ACHN (cell line): Measurements from ENCODE around the gene MRNIP.
"Not testable (repeated sequence)": the region's sequence is repeated elsewhere in the genome, so short reads cannot be mapped to it uniquely, and the experiment has no call there.

ENCODE experiments used
- DNase-seq: peaks from one replicate; pipeline ENCODE4 v3.0.0-alpha.2; 2015
- in situ Hi-C: cut with HindIII; loops from 2 replicates; pipeline ENCODE4 v1.10.0; 2017; ENCODE audit warnings: low sequenced_read_pairs, low pct_ligation_motif_present, low pct_unique_long_range_greater_than_20kb

Gene MRNIP

GRCh38 chr5:179800071-179800695, 58.4 kb downstream of the MRNIP start:
- in situ Hi-C loops, result no loop called here
- no peak for DNase-seq

DNA sequence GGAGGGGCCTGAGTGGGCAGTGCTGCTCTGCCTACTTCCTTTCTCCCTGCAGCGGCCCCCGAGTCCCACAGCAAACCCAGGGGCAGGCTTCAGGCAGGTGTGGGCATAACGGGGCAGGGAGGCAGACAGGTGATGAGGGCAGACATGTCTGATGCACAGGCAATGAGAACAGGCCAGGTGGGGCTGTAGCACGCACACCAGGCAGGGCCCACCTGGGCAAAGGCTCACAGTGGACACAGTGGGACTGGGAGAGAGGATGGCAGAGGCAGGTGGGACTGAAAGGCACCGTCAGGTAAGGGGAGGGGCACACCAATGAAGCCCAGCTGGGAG, 59.0 kb downstream of the MRNIP start:
- DNase-seq, result no peak
- in situ Hi-C loops, result no loop called here

DNA sequence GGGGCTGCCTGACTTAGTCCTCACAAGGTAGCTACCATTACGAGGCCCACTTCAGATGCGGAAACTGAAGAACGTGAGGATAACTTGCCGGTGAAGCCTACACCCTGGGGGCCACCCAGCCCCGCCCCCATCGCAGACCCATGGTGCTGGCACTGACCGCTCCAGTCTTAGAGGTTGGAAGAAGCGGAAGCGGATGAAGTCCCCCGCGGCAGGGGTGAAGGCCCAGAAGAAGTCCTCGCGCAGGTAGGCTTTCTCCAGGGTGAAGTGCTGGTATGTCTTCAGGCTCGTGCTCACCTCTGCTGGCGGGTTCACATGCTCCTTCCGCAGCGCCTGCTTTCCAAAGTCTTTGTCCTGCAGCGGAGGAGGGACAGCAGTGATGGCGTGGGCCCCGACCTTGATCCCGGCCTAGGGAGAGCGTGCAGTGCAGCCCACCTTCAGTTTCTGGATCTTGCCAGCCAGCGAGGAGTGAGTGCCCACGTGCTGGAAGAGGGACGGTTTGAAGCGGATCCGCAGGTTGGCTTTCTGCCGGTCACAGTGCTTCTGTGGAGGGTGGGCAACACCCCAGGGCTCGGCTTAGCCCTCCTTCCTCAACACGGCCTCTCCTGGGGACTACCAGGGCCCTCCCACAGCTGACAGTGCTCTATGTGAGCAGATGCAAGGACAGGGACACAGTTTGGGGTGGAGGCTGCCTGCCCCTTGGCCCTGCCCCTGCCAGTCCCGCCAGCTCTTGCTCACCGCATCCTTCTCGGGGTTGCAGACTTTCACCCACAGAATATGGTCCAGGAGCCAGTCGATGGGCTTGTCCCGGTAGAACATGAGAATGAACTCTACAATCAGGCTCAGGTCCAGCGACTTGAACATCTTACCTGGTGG, 59.6 kb downstream of the MRNIP start:
- DNase-seq, result no peak
- in situ Hi-C loops, result no loop called here

GRCh38 chr5:179798144-179798770, 60.4 kb downstream of the MRNIP start:
- DNase-seq, result no peak
- in situ Hi-C loops, result no loop called here

DNA sequence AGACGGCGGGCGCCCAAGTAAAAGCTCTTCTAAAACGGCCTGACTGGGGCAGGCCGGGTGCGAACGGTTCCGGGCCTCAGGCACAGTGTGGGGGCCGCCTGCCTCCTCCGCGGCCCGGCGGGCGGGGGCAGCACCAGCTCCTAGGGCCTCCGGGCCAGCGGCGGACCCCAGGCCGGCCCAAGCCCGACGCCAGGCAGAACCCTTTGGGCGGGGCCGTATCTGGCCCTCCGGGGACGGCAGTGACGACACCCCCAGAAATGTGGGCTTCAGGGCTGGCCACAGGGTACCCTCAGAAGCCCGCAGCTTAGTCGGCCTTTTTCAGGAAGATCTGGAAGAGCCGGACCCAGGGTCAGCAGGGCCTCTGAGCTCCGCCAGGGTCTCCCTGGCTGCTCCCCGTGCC, 60.9 kb downstream of the MRNIP start:
- in situ Hi-C loops, result no loop called here
- no peak for DNase-seq

DNA sequence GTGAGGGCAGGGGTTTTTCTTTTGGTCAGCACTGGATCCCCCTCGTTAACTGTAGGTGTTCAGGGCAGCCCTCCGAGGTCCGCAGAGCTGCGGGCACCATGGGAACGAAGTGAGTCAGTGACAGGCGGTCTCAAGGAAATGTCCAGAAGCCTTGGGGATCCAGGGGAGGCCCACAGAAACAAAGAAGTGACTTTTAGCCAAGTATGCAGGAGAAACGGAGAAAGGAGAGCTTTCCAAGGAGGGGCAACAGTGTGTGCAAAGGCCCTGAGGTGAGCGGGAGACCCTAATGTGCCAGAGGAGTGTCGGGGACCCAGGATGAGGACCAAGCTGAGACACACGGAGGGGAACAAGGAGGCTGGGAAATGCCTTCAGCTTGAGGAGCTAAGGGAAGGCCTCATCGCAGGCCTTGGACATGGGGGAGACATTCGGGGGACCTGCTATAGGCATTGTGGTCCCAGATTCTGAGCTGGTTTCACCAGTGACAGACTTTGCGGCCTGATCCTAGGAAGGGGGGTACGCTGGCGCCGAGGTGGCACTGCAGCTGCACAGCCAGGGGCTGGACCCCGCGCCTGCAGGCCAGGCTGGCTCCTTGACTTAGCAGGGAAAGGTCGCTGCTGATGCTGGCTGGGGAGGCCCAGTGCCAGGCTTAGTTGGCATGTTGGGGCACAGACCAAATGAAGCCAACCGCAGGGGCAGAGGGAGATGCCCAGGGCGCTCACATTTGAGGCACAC, 61.6 kb downstream of the MRNIP start:
- no peak for DNase-seq
- in situ Hi-C loops, result no loop called here

- in situ Hi-C loops, result no loop called here
- peak; percentile 81 for DNase-seq
Measured at GRCh38 chr5:179795863-179796833, 62.5 kb downstream of the MRNIP start.

GRCh38 chr5:179795049-179795862, 63.4 kb downstream of the MRNIP start:
- DNase-seq, result no peak
- in situ Hi-C loops, result no loop called here

GRCh38 chr5:179794575-179794974, 64.0 kb downstream of the MRNIP start:
- in situ Hi-C loops, result no loop called here
- no peak for DNase-seq

DNA sequence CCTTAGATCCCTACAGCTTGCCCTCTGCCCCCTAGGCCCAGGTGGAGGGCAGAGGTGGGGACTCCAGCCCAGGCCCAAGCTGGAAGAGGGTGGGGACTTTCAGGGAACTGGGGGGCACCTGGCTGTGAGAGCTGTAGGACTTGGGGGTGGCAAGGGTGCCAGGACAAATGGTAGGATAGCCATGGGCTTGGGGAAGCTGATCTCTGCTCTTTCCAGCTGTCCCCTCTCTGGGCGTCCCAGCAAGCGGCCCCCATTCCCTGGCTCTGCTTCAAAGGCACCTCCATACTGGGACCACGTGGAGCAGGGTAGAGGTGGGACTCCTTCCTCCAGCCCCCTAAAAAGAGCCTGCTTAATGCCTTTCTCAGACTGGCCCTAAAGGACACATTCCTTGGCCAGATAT, 64.4 kb downstream of the MRNIP start:
- in situ Hi-C loops, result no loop called here
- no peak for DNase-seq

DNA sequence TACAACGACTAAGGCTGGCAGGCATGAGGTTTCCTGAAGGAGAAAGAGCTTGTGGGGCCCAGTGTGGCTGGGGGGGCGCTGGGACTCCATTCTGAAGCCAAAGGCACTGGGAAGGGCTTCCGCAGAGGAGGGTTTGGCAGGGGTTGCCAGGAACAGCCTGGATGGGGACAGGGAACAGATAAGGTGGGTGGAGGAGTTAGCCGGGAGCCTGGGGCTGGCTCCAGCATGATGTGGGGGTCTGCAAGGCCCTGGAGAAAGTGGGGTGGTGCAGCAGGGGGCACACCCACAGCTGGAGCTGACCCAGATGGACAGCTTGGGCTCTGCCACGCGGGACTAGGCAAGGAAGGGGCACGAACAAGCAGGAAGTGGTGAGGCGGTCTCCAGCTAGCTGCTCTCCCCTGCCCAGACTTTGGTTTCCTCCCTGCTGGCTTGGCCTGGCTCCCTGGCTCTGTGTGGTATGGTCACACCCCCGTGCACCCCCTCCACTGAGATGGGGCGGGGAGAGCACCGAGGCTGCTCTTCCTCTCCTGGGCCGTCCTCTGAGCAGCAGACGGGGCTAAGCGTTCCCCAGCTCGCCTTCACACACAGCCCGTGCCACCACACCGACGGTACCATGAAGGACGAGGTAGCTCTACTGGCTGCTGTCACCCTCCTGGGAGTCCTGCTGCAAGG, 65.0 kb downstream of the MRNIP start, which contains the start of gene LTC4S:
Gene LTC4S, plus strand, starts transcription at position 519 of the 672 bp plus-strand sequence. Its CDS starts 95 bp downstream, at position 614.
- in situ Hi-C loops, result no loop called here
- no peak for DNase-seq

DNA sequence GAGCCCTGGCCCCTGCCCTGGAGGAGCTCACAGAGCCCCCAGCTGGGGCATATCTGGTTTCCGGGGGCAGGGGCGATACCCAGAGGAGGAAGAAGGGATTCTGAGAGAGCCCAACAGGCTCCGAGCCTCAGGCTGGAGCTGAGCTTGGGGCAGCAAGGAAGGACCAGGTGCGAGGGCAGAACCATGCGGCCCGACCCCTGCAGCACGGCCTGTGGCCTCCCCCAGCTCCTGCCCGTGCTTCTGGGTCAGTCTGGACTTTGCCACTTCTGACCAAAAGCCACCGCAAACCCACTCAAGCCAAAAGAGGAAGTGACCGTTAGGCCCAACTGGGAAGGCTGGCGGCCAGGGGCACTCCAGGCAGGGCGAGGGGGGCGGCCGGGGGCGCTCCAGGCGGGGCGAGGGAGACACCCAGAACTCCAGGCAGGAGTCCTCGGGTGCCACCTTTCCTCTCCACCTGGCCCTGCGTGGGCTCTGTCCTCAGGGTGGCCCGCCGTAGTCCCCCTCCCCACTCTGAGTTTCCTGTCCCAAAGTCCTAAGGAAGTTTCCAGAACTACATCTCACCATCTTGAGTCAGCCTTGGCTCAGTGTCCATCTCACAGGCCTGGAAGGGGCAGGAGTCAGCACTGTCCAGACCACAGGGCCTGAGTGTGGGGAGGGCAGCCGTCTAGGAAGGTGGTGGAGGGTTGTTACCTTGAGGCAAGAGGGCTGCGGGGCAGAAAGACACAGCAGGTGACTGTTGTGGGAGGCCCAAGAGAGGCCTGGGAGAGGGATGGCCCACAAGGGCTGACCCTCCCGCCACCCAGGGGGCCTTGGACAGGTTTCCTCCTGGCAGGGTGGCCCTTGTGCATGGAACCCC, 65.8 kb downstream of the MRNIP start:
- in situ Hi-C loops, result no loop called here
- no peak for DNase-seq

GRCh38 chr5:179791881-179792611, 66.6 kb downstream of the MRNIP start:
- in situ Hi-C loops, result no loop called here
- no peak for DNase-seq

GRCh38 chr5:179789278-179789677, 69.3 kb downstream of the MRNIP start:
- DNase-seq, in situ Hi-C loops: not testable (repeated sequence)

- in situ Hi-C loops, result no loop called here
- DNase-seq, result no peak
Measured at GRCh38 chr5:179788193-179788854, 70.3 kb downstream of the MRNIP start.
